Subcutaneous abdominal adipose tissue (tissue), 5 donors: Measurements from ENCODE around the gene SLIT3.

Experiments
- H3K27ac ChIP-seq: one replicate; pipeline ENCODE4 v1.7.0; 2013; ENCODE audit warnings: low read depth, mild to moderate bottlenecking, inconsistent platforms, low read length, moderate library complexity
- H3K27me3 ChIP-seq, 5 donors: one replicate each; pipeline ENCODE4 v1.7.0; 2013; ENCODE audit warnings: low read length in 5 of 5, inconsistent platforms in 1 of 5; ENCODE audit not compliant: control insufficient read depth in 5 of 5, insufficient read depth in 4 of 5
- H3K36me3 ChIP-seq, 5 donors: one replicate each; pipeline ENCODE4 v1.7.0; 2013; ENCODE audit warnings: low read length in 5 of 5; ENCODE audit not compliant: control insufficient read depth in 5 of 5, insufficient read depth in 5 of 5
- H3K4me1 ChIP-seq, 5 donors: one replicate each; pipeline ENCODE4 v1.7.0; 2013; ENCODE audit warnings: low read length in 5 of 5, mild to moderate bottlenecking in 3 of 5, moderate library complexity in 1 of 5; ENCODE audit not compliant: control insufficient read depth in 5 of 5, insufficient read depth in 5 of 5
- H3K4me3 ChIP-seq, 5 donors: one replicate each; pipeline ENCODE4 v1.7.0; 2013; ENCODE audit warnings: low read length in 5 of 5, low read depth in 1 of 5
- H3K9ac ChIP-seq, 5 donors: one replicate each; pipeline ENCODE4 v1.7.0; 2013; ENCODE audit warnings: low read length in 5 of 5, mild to moderate bottlenecking in 4 of 5, moderate library complexity in 3 of 5
- H3K9me3 ChIP-seq, 5 donors: one replicate each; pipeline ENCODE4 v1.7.0; 2013; ENCODE audit warnings: low read length in 5 of 5; ENCODE audit not compliant: control insufficient read depth in 5 of 5
- donor health status: healthy.
- donor health status: healthy.
- donor health status: healthy.
- donor health status: healthy.
- donor health status: healthy.

The SLIT3 gene

GRCh38 chr5:168613996-168614395 lies 686.9 kb downstream of the SLIT3 start:
- H3K4me1 ChIP-seq = peaks cover 0 to 4% (median 0%) of the 10 kb centered on the region in 5 donors
- H3K9me3 ChIP-seq = no peaks in the 10 kb centered on the region
- H3K27ac ChIP-seq = no peak overlapping the region
- no peak overlapping the region for H3K4me3 ChIP-seq
- H3K36me3 ChIP-seq = no peaks in the 10 kb centered on the region
- H3K9ac ChIP-seq = no peak overlapping the region
- H3K27me3 ChIP-seq = no peaks in the 10 kb centered on the region

GRCh38 chr5:168613396-168613795 lies 687.5 kb downstream of the SLIT3 start:
- H3K27ac ChIP-seq = no peak overlapping the region
- peaks cover 0 to 4% (median 0%) of the 10 kb centered on the region in 5 donors for H3K4me1 ChIP-seq
- no peaks in the 10 kb centered on the region for H3K27me3 ChIP-seq
- H3K4me3 ChIP-seq = no peak overlapping the region
- no peak overlapping the region for H3K9ac ChIP-seq
- H3K9me3 ChIP-seq = no peaks in the 10 kb centered on the region
- H3K36me3 ChIP-seq = no peaks in the 10 kb centered on the region

GRCh38 chr5:168612996-168613395 lies 687.9 kb downstream of the SLIT3 start:
- Histone ChIP-seq H3K36me3 (no peaks in the 10 kb centered on the region), H3K27ac (no peak overlapping the region), H3K9me3 (no peaks in the 10 kb centered on the region), H3K9ac (no peak overlapping the region), H3K4me1 (peaks cover 0 to 4% (median 0%) of the 10 kb centered on the region in 5 donors), H3K4me3 (no peak overlapping the region), H3K27me3 (no peaks in the 10 kb centered on the region)

- no peaks in the 10 kb centered on the region for H3K27me3 ChIP-seq
Observed at GRCh38 chr5:168612123-168612522, 688.8 kb downstream of the SLIT3 start.

More at GRCh38 chr5:168612123-168612522, 688.8 kb downstream of the SLIT3 start:
- H3K4me1 ChIP-seq = peaks cover 0 to 4% (median 0%) of the 10 kb centered on the region in 5 donors
- H3K36me3 ChIP-seq = no peaks in the 10 kb centered on the region
- H3K4me3 ChIP-seq = no peak overlapping the region
- no peak overlapping the region for H3K9ac ChIP-seq
- no peaks in the 10 kb centered on the region for H3K9me3 ChIP-seq
- H3K27ac ChIP-seq = no peak overlapping the region
